GM19328 (cell line): ENCODE results near the gene DDX49.
"Not testable (repeated sequence)": the region's sequence is repeated elsewhere in the genome, so short reads cannot be mapped to it uniquely, and the experiment has no call there.

Experiments used
- ATAC-seq: cut with Tn5 transposase; IDR thresholded peaks from one replicate; pipeline ENCODE4 v1.9.1; 2021; ENCODE audit warnings: mild to moderate bottlenecking, moderate library complexity; ENCODE audit not compliant: unreplicated experiment

Gene DDX49

GRCh38 chr19:18940769-18941627, 21.5 kb downstream of the DDX49 start, which contains the start of gene HOMER3:
Gene HOMER3 (minus strand): TSS chr19:18941217. CDS start chr19:18938982, 2,235 bp downstream.
- no peak for ATAC-seq

DNA sequence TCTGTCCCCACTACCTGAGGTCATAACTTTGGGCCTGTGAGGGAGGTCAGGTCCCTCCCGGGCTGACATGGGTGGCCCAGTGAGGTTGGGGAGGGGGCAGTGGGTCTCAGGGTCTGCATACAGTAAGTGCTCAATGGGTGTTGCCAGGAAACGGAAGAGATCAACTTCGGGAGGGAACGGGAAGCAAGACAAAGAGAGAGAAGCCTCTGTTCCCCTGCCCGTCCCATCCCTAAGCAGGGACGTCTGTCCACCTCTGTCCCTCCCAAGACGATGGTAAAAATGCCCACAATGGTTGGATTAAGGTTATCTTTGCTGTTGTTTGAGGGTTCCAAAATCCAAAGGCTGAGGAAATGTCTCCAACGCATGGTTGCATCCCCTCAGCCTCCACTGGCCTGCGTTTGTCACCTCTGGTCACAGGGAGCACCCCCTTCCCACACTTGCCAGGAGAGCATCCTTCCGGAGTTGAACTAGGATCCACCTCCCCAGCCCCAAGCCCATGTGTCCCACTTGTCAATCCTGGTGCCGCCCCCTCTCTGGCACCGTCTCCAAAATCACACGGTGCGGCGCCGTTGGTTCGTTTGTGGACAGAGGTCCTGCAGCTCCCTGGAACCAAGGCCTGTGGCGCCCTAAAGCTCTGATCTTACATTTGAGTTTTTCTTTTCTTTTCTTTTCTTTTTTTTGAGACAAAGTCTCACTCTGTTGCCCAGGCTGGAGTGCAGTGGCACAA, 22.3 kb downstream of the DDX49 start:
- no peak for ATAC-seq

DNA sequence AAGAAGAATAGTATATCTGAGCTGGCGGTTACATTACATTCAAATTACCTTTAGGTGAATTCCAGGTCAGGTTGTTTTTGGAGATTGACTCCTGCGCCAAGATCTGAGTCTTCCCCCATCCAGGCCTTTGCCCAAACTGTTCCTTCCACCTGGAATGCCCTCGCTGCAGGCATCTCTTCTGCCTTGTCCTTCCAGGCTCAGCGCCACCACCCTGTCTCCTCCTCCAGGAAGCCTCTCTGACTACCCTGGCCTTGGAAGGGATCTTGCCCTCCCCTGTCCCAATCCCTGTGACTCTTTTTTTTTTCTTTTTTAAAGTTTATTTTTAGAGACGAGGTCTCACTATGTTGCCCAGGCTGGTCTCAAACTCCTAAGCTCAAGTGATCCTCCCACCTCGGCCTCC, 23.2 kb downstream of the DDX49 start:
- ATAC-seq = no peak

GRCh38 chr19:18943465-18943864, 23.9 kb downstream of the DDX49 start:
- ATAC-seq = no peak

DNA sequence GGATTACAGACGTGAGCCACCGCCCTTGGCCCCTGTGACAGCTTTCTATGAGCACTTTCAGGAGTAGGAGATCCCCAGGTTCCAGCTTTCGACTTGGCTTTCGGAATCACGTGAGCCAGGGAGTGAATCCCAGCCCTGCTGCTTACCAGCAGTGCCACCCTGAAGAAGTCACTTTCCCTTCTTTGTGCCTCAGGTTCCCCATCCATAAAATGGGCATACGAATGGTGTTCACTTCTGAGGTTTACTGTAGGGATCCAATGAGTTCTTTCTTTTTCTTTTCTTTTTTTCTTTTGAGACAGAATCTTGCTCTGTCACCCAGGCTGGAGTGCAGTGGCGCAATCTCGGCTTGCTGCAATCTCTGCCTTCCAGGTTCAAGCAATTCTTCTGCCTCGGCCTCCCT, 25.8 kb downstream of the DDX49 start:
- no peak for ATAC-seq

DNA sequence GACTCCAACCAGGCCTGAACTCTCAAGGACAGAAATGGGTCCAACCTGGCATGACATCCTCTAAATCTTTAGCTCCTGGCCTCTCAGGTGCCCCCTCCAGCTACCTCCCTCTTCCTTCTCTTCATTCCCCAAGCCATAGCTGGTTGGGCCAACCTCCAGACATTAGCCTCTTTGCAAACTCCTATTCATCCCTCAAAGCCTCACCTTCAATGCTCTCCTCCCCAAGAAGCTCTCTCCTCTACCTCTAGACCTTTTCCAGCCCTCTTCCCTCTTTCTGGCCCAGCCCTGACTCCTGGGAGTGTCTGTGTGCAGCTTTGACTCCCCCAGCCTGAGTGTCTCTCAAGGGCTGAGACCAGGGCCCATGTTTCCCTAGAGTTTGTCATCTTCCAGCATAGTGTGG, 26.8 kb downstream of the DDX49 start:
- no peak for ATAC-seq

GRCh38 chr19:18946918-18947317, 27.4 kb downstream of the DDX49 start:
- ATAC-seq = no peak

- ATAC-seq = no peak
Observed at GRCh38 chr19:18948075-18948975, 28.8 kb downstream of the DDX49 start.

DNA sequence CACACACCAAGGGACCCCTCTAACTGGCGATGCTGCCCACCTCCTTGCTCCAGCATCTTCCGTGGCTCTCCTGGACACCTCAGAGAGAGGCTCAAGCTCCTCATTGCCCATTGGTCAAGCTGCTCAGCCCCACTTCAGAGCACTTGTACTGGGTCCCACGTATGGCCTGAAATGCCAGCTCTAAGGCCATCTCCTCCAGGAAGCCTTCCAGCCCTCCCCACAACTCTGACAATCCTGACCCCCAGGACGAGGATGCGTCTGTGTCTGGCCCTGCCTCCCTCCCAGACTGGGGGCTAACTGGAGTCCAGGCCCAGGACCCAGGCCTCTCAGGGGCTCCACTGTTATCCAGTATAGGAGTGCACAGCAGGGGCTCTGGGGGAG, 29.5 kb downstream of the DDX49 start:
- ATAC-seq = no peak

DNA sequence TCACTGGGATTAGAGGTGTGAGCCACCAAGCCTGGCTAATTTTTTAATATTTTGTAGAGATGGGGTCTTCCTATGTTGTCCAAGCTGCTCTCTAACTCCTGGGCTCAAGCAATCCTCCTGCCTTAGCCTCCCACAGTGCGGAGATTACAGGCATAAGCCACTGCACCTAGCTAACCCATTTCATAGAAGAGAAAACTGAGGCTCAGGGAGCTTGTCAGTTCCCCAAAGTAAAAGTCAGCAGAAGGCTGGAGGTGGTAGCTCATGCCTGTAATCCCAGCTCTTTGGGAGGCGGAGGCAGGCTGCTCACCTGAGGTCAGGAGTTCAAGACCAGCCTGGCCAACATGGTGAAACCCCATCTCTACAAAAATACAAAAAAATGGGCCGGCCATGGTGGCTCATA, 30.3 kb downstream of the DDX49 start:
- ATAC-seq = no peak

- no peak for ATAC-seq
Observed at GRCh38 chr19:18951721-18952281, 32.3 kb downstream of the DDX49 start.

DNA sequence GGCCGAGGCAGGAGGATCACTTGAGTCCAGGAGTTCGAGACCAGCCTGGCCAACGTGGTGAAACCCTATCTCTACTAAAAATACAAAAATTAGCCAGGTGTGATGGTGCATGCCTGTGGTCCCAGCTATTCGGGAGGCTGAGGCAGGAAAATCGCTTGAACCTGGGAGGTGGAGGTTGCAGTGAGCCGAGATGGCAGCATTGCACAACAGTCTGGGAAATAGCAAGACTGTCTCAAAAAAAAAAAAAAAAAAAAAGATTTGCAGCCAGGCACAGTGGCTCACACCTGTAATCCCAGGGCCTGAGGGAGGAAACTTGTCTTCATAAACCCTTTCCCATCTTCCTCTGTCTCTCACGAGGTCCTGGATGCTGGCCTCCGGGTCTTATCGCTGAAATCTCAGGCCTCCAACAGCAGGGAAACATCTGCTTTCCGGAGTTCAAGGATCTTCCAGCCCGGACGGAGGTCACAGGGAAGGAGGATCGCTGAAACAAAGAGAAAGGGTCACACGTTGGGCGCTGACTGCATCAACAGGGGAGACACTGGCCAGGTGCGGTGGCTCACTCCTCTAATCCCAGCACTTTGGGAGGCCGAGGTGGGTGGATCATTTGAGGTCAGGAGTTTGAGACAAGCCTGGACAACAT, 33.0 kb downstream of the DDX49 start:
- not testable (repeated sequence) for ATAC-seq

GRCh38 chr19:18954094-18954493, 34.6 kb downstream of the DDX49 start:
- no peak for ATAC-seq

DNA sequence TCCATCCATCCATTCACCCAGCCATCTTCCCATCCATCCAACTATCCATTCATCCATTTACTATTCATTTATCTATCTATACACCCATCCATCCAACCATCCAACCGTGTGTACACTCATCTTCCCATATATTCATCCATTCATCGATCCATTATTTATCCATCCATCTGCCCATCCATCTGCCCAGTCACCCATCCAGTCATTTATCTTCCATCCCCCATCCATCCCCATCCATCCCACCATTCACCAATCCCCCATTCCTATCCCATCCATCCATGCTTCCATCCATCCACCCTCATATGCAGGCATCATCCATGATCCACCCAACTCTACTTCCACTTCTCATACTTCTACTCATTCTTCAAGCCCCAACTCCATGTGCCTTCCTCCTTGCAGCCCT, 35.5 kb downstream of the DDX49 start:
- no peak for ATAC-seq

- no peak for ATAC-seq
Observed at GRCh38 chr19:18960370-18960769, 40.9 kb downstream of the DDX49 start.

GRCh38 chr19:18961767-18962620, 42.5 kb downstream of the DDX49 start:
- no peak for ATAC-seq

DNA sequence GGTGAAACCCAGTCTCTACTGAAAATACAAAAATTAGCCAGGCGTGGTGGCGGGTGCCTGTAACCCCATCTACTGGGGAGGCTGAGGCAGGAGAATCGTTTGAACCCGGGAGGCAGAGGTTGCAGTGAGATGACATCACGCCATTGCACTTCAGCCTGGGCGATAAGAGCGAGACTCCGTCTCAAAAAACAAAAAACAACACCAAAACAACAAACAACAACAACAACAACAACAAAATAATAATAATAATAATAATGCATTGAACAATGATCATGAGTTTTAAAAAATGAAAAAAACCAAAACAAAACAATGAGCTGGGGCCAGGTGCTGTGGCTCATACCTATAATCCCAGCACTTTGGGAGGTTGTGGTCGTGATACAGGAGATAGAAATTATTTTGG, 44.6 kb downstream of the DDX49 start:
- no peak for ATAC-seq

- ATAC-seq = no peak
Observed at GRCh38 chr19:18966307-18966706, 46.8 kb downstream of the DDX49 start.

DNA sequence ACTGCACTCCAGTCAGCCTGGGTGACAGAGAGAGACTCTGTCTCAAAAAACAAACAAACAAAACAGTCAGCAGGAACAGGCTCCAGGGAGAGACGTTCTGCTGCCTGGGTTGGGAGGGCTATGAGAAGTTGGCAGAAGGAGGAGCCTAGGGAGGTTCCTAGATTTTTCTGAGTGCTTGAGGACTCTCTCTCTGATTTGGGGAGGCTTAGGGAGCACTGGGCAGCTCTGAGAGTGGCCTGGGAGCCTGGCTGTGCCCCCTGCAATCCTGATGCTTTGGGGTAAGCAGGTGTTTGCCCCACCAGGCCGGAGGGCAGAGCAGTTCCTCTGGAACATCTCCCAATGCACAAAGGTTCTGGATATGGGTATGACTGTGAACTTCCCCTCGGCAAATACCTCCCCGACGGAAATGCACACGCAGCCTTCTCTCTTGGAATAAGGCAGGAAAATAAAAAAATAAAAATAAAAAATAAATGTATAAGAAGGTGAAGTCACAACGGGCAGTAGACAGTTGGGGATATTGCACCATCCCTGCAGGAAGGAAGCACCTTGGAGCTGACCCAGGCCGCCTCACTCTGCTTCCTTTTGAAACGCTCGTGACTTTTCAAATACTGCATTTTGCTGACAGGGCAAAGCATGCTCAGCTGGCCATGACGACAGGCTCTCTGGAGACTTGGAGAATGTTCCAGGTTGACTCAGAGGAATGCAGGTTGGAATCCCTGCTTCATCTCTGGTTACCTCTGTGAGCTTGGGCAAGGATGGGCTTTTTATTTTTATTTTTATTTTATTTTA, 48.0 kb downstream of the DDX49 start:
- no peak for ATAC-seq
